ENCODE results near the gene TSC22D2. TPM values are rescaled to one million over a fixed set of nuclear protein-coding genes. Genes with fewer than 3 reads are reported as not detected.

The TSC22D2 gene
- total RNA-seq, 1 donor from 2014 or later, result 37.9 TPM

DNA sequence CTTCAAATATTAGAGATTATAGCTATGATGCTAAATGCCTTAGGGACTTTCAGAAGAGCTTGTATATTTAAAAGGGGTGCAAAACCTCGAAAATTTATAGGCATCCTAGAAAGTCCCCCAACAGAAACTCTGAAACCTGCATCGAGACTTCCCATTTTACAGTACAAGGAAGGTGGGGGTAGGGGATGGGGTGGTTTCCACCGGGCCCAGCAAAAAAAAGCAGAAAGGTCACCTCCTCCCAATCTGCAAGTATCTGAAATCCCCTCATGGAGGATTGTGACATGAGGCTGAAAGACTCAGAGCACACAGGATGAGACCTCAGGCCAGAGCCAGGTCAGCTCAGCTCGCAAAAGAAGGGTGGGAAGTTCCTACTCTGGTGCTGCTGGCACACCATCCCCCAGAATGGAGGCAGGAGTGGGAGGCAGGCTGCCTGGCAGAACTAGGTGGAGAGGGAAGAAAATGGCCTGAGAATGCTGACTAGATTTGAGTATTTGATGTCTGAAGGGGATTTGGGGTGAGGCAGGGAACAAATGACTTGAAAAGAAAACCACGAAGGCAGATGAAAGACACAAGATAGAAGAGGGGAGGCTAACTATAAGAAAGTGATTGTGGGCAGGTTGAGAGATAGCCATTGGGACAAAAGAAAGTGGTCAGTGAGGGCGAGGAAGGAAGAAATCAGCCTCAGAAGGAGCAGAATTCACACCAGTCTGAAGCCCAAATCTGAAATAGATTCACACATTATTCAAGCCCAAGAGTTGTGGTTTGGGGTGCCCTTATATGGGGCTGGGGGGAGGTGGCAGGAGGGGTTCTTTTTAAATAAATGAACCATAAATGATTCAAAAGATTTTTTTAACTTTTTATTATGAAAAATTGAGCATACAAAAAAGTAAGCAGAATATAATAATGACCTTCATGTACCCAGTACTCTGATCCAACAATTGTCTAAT is 22.5 kb upstream of the TSC22D2 start:
- no peak for DNase-seq (ENCODE audit: low read depth, low spot score)
- no peak overlapping the region for H3K4me3 Mint-ChIP-seq
- H3K36me3 Mint-ChIP-seq (ENCODE audit: low read depth), result no peaks in the 10 kb centered on the region
- peaks cover 3% of the 10 kb centered on the region for H3K9me3 Mint-ChIP-seq
- peak overlapping the region; percentile 96 for H3K27ac Mint-ChIP-seq (ENCODE audit: unreplicated experiment)
- H3K27me3 Mint-ChIP-seq (ENCODE audit: low read depth), result no peaks in the 10 kb centered on the region
- TF ChIP-seq, protein P1, sequence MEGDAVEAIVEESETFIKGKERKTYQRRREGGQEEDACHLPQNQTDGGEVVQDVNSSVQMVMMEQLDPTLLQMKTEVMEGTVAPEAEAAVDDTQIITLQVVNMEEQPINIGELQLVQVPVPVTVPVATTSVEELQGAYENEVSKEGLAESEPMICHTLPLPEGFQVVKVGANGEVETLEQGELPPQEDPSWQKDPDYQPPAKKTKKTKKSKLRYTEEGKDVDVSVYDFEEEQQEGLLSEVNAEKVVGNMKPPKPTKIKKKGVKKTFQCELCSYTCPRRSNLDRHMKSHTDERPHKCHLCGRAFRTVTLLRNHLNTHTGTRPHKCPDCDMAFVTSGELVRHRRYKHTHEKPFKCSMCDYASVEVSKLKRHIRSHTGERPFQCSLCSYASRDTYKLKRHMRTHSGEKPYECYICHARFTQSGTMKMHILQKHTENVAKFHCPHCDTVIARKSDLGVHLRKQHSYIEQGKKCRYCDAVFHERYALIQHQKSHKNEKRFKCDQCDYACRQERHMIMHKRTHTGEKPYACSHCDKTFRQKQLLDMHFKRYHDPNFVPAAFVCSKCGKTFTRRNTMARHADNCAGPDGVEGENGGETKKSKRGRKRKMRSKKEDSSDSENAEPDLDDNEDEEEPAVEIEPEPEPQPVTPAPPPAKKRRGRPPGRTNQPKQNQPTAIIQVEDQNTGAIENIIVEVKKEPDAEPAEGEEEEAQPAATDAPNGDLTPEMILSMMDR (conservative IDR thresholded peaks at IDR 0.05), result peak; percentile 13
- peaks cover 18% of the 10 kb centered on the region for H3K4me1 Mint-ChIP-seq

DNA sequence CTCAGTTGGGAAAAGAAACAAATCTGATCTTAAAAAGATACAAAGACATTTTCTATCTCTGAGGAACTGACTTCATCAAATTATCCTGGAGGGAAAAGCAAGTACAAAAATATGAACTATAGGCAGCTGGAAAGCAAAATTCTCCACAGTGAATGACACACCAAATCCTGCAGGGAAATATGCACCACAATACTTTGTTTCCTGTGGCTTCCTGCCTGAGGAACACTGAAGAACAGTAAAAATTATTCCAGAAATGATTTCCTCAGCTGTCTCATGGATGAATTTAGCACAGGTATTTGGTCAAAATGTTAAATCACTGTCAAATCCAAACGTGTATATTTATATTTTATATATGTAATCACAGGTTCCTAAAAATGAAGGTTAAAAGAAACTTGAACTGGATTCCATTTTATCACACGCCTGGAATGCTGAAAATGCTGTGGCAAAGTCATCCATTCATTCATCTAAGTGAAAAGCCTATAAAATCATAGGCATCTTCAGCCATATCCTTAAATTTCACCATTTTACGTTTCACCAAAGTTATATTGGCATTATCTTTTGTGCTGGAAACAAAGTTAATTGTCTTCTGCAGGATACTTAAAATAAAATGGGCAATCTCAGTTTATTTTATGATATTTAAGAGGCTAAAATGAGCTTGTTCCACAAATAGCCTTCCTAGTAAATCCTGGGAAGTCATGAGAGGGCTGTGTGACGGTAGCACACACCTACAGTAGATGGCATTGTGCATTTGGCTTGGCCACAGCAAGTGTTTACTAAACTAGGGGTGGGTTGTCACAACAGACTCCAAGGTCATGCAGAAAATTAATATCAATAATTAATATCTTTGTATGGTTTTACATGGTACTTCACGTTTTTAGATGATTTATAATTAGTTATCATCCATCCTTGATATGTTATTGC is 19.3 kb upstream of the TSC22D2 start:
- H3K36me3 Mint-ChIP-seq (ENCODE audit: low read depth), result no peaks in the 10 kb centered on the region
- H3K27ac Mint-ChIP-seq (ENCODE audit: unreplicated experiment), result no peak overlapping the region
- peaks cover 14% of the 10 kb centered on the region for H3K4me1 Mint-ChIP-seq
- H3K4me3 Mint-ChIP-seq, result no peak overlapping the region
- no peaks in the 10 kb centered on the region for H3K27me3 Mint-ChIP-seq (ENCODE audit: low read depth)
- no peak for DNase-seq (ENCODE audit: low read depth, low spot score)
- peaks cover 3% of the 10 kb centered on the region for H3K9me3 Mint-ChIP-seq
- TF ChIP-seq, protein P1 (conservative IDR thresholded peaks at IDR 0.05), result no peak

DNA sequence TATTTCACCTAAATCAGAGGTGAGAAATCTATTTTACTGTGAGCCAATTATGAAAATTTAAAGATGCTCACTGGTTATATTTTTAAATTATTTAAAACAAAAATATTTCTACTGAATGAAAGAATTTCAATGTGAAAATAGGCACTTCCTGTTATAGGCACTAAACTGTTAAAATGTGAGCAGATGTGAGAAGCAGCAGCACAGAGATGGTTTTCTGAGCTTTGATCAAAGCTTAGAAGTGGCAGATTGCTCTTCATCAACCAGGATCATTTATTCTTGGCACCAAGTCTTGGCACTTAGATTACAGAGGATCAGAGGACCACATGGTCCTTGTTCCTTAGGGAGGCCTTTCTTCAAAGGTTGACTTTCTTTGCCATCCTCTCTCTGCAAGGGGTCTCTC is 18.0 kb upstream of the TSC22D2 start:
- TF ChIP-seq, protein P1 (conservative IDR thresholded peaks at IDR 0.05), result no peak
- Mint-ChIP-seq H3K36me3 (ENCODE audit: low read depth) (no peaks in the 10 kb centered on the region), H3K9me3 (no peaks in the 10 kb centered on the region), H3K27ac (ENCODE audit: unreplicated experiment) (no peak overlapping the region), H3K4me3 (no peak overlapping the region), H3K27me3 (ENCODE audit: low read depth) (no peaks in the 10 kb centered on the region), H3K4me1 (peaks cover 7% of the 10 kb centered on the region)
- DNase-seq (ENCODE audit: low read depth, low spot score), result no peak

DNA sequence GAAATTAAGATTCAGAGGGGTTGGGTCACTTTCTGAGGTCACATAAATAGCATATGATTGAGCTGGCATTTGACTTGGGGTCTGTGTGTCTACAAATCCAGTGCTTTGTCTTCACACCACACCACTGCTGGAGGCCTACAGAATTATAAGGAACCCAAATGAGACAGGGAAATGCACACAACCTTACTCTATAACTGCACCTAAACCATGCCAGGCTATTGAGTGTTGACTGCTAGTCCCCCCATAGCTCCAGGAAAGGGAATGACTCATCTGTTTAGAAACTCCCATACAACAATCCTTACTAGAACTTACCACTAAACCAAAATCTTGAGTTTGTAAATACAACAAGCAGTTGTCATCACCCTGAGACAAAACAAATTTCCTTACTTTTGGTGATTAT is 16.9 kb upstream of the TSC22D2 start:
- Mint-ChIP-seq H3K4me3 (no peak overlapping the region), H3K27me3 (ENCODE audit: low read depth) (no peaks in the 10 kb centered on the region)

DNA sequence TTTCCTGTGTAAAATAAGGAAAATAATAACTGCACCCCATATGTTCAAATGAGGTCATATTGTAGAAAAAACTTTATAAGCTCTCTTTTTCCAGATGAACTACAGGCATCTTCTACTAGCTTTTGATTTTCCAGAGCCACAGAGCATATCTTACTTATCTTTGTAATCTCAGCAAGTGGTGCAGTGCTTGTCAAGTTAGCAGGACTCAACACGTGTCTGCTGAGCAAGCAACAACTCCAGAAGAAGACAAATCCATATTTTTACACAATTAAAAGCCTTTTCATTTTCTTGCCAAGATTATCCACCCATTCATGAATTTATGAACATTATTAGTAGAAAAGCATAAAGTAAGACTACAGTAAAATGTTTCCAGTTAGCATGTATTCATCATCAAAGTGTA is 14.4 kb upstream of the TSC22D2 start:
- Mint-ChIP-seq H3K36me3 (ENCODE audit: low read depth) (no peaks in the 10 kb centered on the region), H3K4me3 (no peak overlapping the region), H3K9me3 (no peaks in the 10 kb centered on the region), H3K27me3 (ENCODE audit: low read depth) (no peaks in the 10 kb centered on the region), H3K4me1 (no peaks in the 10 kb centered on the region), H3K27ac (ENCODE audit: unreplicated experiment) (no peak overlapping the region)
- TF ChIP-seq, protein P1 (conservative IDR thresholded peaks at IDR 0.05), result no peak
- no peak for DNase-seq (ENCODE audit: low read depth, low spot score)

More for the DNA sequence above, 16.9 kb upstream of the TSC22D2 start:
- no peaks in the 10 kb centered on the region for H3K36me3 Mint-ChIP-seq (ENCODE audit: low read depth)
- no peaks in the 10 kb centered on the region for H3K9me3 Mint-ChIP-seq
- DNase-seq (ENCODE audit: low read depth, low spot score), result no peak
- H3K4me1 Mint-ChIP-seq, result no peaks in the 10 kb centered on the region
- H3K27ac Mint-ChIP-seq (ENCODE audit: unreplicated experiment), result no peak overlapping the region
- TF ChIP-seq, protein P1 (conservative IDR thresholded peaks at IDR 0.05), result no peak
